H1 (cell line): ENCODE results near the gene TDRD3. TPM values are rescaled to one million over a fixed set of nuclear protein-coding genes. Genes with fewer than 3 reads are reported as not detected.

Experiments
- BACH1 ChIP-seq: IDR thresholded peaks from 2 replicates; pipeline ENCODE4 v1.6.1; 2012; ENCODE audit warnings: low read length, improper control_type of control experiment
- EGR1 ChIP-seq: IDR thresholded peaks from 2 replicates; pipeline ENCODE4 v1.6.1; 2011; ENCODE audit warnings: low read depth, low read length, borderline replicate concordance
- EP300 ChIP-seq, 2 experiments: IDR thresholded peaks; 1 replicate in 1 of 2; 2 replicates in 1 of 2; pipeline ENCODE4 v1.6.1; 2011 to 2012; ENCODE audit warnings: low read depth in 2 of 2, low read length in 2 of 2, mild to moderate bottlenecking in 2 of 2, borderline replicate concordance in 1 of 2, inconsistent platforms in 1 of 2, moderate library complexity in 1 of 2
- HDAC2 ChIP-seq, 2 experiments: fragments of 300-600 bp in 1 of 2; sonication (generic) in 1 of 2; IDR thresholded peaks; 2 replicates each; pipeline ENCODE4 v1.6.1; 2011 to 2012; ENCODE audit warnings: low read depth in 2 of 2, low read length in 2 of 2, mild to moderate bottlenecking in 2 of 2, moderate library complexity in 2 of 2, borderline replicate concordance in 1 of 2, inconsistent platforms in 1 of 2
- NANOG ChIP-seq: IDR thresholded peaks from 2 replicates; pipeline ENCODE4 v1.6.1; 2011; ENCODE audit warnings: low read length, low read depth, mild to moderate bottlenecking, inconsistent platforms; ENCODE audit not compliant: insufficient read depth, poor library complexity, severe bottlenecking
- POLR2A ChIP-seq, 2 experiments: IDR thresholded peaks; 1 replicate in 1 of 2; 2 replicates in 1 of 2; pipeline ENCODE4 v1.6.1; 2011; ENCODE audit warnings: low read depth in 2 of 2, low read length in 2 of 2, mild to moderate bottlenecking in 2 of 2; ENCODE audit errors: control extremely low read depth in 1 of 2
- TAF1 ChIP-seq: IDR thresholded peaks from 2 replicates; pipeline ENCODE4 v1.6.1; 2011; ENCODE audit warnings: mild to moderate bottlenecking, low read depth, low read length
- polyA plus RNA-seq, 7 experiments: library from polyadenylated mRNA; depleted of rRNA in 3 of 7; stranded (reverse) in 5 of 7; unstranded in 2 of 7; fragments of >200 nt in 5 of 7; fragments of 200-250 nt in 2 of 7; gene quantifications; 1 replicate in 5 of 7; 2 replicates in 1 of 7; 4 replicates in 1 of 7; pipeline versions ENCODE4 v1.2.1 to v1.2.3, GENCODE V29; 2011 to 2013; ENCODE audit warnings: missing spikeins in 2 of 7, mixed read lengths in 2 of 7
- total RNA-seq: library from RNA; stranded (reverse); fragmentation: NEBNext Ultra II Directional; extraction: Animal tissue kit (Norgen Biotek cat#: 25700); gene quantifications from 2 replicates; pipeline ENCODE4 v1.2.1, GENCODE V29; 2021
- TF ChIP-seq, protein P1 (sequence below): fragments of 300-600 bp; sonication (generic); IDR thresholded peaks from 2 replicates; pipeline ENCODE4 v1.7.1; 2012; ENCODE audit warnings: low read length, moderate library complexity, mild to moderate bottlenecking, inconsistent platforms; ENCODE audit not compliant: insufficient replicate concordance

The TDRD3 gene
- total and polyA plus RNA-seq, 2 of the 8 experiments (the other 6 are each of a cell fraction or from before 2014, with no cell fraction given), result 2.5 to 14.7 TPM

DNA sequence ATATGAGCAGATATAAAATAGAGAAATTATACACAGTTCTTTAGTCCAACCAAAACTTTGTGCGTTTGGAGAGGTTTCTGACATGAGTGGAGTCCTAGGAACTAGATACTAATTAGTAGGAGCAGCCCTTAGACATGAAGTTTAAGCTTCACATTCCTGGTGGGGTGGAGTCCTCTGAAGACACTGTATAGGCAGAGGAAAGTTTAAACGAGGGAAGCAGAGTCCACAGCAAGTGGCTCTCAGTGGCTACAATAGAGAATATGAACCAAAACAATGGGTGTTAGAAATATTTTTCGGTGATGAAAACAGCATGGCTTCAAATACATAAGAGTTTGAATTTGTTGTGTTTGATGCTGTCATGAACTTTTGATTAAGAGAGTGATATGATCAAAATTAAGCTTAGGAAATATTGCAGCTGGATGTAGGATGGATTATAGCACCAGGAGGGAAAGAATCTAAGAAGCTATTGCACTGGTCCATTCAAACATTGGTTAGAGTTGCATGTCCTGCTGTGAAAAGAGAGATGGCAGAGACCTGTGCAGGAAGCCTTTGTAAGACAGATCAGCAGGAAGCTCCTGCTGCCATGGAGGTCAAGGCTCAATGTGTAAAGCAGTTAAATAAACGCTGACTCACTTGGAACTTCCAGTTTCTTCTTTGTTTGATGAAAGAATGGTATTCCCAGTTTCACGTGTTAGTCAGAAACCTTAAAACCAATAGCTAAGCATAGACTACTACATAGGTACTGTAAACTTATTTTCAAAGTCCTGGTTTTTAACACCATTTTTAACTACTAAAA, 175.2 kb downstream of the TDRD3 start (continued):
- TF ChIP-seq, protein P1, sequence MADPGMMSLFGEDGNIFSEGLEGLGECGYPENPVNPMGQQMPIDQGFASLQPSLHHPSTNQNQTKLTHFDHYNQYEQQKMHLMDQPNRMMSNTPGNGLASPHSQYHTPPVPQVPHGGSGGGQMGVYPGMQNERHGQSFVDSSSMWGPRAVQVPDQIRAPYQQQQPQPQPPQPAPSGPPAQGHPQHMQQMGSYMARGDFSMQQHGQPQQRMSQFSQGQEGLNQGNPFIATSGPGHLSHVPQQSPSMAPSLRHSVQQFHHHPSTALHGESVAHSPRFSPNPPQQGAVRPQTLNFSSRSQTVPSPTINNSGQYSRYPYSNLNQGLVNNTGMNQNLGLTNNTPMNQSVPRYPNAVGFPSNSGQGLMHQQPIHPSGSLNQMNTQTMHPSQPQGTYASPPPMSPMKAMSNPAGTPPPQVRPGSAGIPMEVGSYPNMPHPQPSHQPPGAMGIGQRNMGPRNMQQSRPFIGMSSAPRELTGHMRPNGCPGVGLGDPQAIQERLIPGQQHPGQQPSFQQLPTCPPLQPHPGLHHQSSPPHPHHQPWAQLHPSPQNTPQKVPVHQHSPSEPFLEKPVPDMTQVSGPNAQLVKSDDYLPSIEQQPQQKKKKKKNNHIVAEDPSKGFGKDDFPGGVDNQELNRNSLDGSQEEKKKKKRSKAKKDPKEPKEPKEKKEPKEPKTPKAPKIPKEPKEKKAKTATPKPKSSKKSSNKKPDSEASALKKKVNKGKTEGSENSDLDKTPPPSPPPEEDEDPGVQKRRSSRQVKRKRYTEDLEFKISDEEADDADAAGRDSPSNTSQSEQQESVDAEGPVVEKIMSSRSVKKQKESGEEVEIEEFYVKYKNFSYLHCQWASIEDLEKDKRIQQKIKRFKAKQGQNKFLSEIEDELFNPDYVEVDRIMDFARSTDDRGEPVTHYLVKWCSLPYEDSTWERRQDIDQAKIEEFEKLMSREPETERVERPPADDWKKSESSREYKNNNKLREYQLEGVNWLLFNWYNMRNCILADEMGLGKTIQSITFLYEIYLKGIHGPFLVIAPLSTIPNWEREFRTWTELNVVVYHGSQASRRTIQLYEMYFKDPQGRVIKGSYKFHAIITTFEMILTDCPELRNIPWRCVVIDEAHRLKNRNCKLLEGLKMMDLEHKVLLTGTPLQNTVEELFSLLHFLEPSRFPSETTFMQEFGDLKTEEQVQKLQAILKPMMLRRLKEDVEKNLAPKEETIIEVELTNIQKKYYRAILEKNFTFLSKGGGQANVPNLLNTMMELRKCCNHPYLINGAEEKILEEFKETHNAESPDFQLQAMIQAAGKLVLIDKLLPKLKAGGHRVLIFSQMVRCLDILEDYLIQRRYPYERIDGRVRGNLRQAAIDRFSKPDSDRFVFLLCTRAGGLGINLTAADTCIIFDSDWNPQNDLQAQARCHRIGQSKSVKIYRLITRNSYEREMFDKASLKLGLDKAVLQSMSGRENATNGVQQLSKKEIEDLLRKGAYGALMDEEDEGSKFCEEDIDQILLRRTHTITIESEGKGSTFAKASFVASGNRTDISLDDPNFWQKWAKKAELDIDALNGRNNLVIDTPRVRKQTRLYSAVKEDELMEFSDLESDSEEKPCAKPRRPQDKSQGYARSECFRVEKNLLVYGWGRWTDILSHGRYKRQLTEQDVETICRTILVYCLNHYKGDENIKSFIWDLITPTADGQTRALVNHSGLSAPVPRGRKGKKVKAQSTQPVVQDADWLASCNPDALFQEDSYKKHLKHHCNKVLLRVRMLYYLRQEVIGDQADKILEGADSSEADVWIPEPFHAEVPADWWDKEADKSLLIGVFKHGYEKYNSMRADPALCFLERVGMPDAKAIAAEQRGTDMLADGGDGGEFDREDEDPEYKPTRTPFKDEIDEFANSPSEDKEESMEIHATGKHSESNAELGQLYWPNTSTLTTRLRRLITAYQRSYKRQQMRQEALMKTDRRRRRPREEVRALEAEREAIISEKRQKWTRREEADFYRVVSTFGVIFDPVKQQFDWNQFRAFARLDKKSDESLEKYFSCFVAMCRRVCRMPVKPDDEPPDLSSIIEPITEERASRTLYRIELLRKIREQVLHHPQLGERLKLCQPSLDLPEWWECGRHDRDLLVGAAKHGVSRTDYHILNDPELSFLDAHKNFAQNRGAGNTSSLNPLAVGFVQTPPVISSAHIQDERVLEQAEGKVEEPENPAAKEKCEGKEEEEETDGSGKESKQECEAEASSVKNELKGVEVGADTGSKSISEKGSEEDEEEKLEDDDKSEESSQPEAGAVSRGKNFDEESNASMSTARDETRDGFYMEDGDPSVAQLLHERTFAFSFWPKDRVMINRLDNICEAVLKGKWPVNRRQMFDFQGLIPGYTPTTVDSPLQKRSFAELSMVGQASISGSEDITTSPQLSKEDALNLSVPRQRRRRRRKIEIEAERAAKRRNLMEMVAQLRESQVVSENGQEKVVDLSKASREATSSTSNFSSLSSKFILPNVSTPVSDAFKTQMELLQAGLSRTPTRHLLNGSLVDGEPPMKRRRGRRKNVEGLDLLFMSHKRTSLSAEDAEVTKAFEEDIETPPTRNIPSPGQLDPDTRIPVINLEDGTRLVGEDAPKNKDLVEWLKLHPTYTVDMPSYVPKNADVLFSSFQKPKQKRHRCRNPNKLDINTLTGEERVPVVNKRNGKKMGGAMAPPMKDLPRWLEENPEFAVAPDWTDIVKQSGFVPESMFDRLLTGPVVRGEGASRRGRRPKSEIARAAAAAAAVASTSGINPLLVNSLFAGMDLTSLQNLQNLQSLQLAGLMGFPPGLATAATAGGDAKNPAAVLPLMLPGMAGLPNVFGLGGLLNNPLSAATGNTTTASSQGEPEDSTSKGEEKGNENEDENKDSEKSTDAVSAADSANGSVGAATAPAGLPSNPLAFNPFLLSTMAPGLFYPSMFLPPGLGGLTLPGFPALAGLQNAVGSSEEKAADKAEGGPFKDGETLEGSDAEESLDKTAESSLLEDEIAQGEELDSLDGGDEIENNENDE, result peak; percentile 7
- TF ChIP-seq BACH1 (peak; percentile 85), NANOG (peak; percentile 15), HDAC2 (IDR thresholded peaks at IDR 0.05; ENCODE audit: borderline replicate concordance in 1 of 2, low read depth in 2 of 2, low read length in 2 of 2) (no peak), POLR2A (IDR thresholded peaks at IDR 0.05; ENCODE audit: control extremely low read depth in 1 of 2, low read depth in 2 of 2, low read length in 2 of 2) (peak in 1 of 2 experiments; percentile 31; a peak in 1 of 3 replicates), TAF1 (0 out of 2 replicates have a peak, but pooled peaks have one; percentile 43), EGR1 (no peak), EP300 (IDR thresholded peaks at IDR 0.05; ENCODE audit: borderline replicate concordance in 1 of 2, low read depth in 2 of 2, low read length in 2 of 2) (peak in 1 of 2 experiments; percentile 49; a peak in 1 of 3 replicates)
